T47D (cell line): ENCODE measurements around the gene CAND1.

Source experiments
- DNase-seq, 2 experiments: peaks; one replicate each; pipeline versions ENCODE4 v3.0.0 to v3.0.0-alpha.2; 2011 to 2012; ENCODE audit warnings: low read depth in 1 of 2, low spot score in 1 of 2
- JUND ChIP-seq: IDR thresholded peaks from 2 replicates; pipeline ENCODE4 v1.6.1; 2012; ENCODE audit warnings: low read depth
- in situ Hi-C: cut with HindIII; loops from 2 replicates; pipeline ENCODE4 v1.10.0; 2016; ENCODE audit warnings: low sequenced_read_pairs, low pct_unique_long_range_greater_than_20kb

Gene CAND1

GRCh38 chr12:67268335-67268895 is 743 bp upstream of the CAND1 start:
- peak; percentile 96 to 99 for DNase-seq
- in situ Hi-C loops = no loop called here

GRCh38 chr12:67269633-67270573 is 745 bp downstream of the CAND1 start:
- in situ Hi-C loops = no loop called here
- peak; percentile 7 to 49 for DNase-seq
- no peak for TF ChIP-seq JUND

More at GRCh38 chr12:67268335-67268895, 743 bp upstream of the CAND1 start:
- no peak for TF ChIP-seq JUND

GRCh38 chr12:67270622-67271021 is 1.5 kb downstream of the CAND1 start:
- in situ Hi-C loops = no loop called here
- TF ChIP-seq JUND = no peak

GRCh38 chr12:67271976-67272375 is 2.8 kb downstream of the CAND1 start:
- in situ Hi-C loops = no loop called here
- no peak for TF ChIP-seq JUND

More at GRCh38 chr12:67270622-67271021, 1.5 kb downstream of the CAND1 start:
- DNase-seq = no peak

GRCh38 chr12:67274186-67274585 is 5.0 kb downstream of the CAND1 start:
- TF ChIP-seq JUND = no peak
- DNase-seq = no peak
- in situ Hi-C loops = no loop called here

More at GRCh38 chr12:67271976-67272375, 2.8 kb downstream of the CAND1 start:
- no peak for DNase-seq

GRCh38 chr12:67275380-67275913 is 6.3 kb downstream of the CAND1 start:
- in situ Hi-C loops = no loop called here
- TF ChIP-seq JUND = no peak
- DNase-seq = peak in 1 of 2 experiments; percentile 41

GRCh38 chr12:67276421-67276820 is 7.3 kb downstream of the CAND1 start:
- DNase-seq = no peak
- no peak for TF ChIP-seq JUND
- in situ Hi-C loops = no loop called here

GRCh38 chr12:67279637-67280036 is 10.5 kb downstream of the CAND1 start:
- in situ Hi-C loops = no loop called here
- TF ChIP-seq JUND = no peak
- no peak for DNase-seq

- no peak for DNase-seq
- in situ Hi-C loops = no loop called here
- no peak for TF ChIP-seq JUND
Observed at GRCh38 chr12:67280088-67280487, 10.9 kb downstream of the CAND1 start.

GRCh38 chr12:67280572-67280971 is 11.4 kb downstream of the CAND1 start:
- TF ChIP-seq JUND = no peak
- in situ Hi-C loops = no loop called here
- no peak for DNase-seq

- no peak for DNase-seq
- in situ Hi-C loops = no loop called here
- TF ChIP-seq JUND = no peak
Observed at GRCh38 chr12:67284561-67284960, 15.4 kb downstream of the CAND1 start.

GRCh38 chr12:67286257-67286656 is 17.1 kb downstream of the CAND1 start:
- in situ Hi-C loops = no loop called here
- no peak for DNase-seq
- no peak for TF ChIP-seq JUND

- in situ Hi-C loops = no loop called here
- TF ChIP-seq JUND = no peak
- DNase-seq = no peak
Observed at GRCh38 chr12:67287311-67287710, 18.2 kb downstream of the CAND1 start.
